DOHH2 (cell line): ENCODE measurements around the gene SH3PXD2A.

Experiments
- CTCF ChIP-seq: fragments of 200-600 bp; sonication (generic); IDR thresholded peaks from one replicate; pipeline ENCODE4 v1.5.1; 2014; ENCODE audit warnings: antibody characterized with exemption, mild to moderate bottlenecking, low read depth, low read length; ENCODE audit not compliant: poor library complexity, severe bottlenecking
- EZH2phosphoT487 ChIP-seq: fragments of 200-600 bp; sonication (generic); IDR thresholded peaks from 2 replicates; pipeline ENCODE4 v1.6.1; 2017; ENCODE audit warnings: borderline replicate concordance, mild to moderate bottlenecking, antibody characterized with exemption, low read length, moderate library complexity, mixed read lengths

GRCh38 chr10:103603382-103603781, 252.0 kb downstream of the SH3PXD2A start:
- TF ChIP-seq CTCF (no peak), EZH2phosphoT487 (no peak)
